ENCODE data around the gene ARHGAP27.

DNA sequence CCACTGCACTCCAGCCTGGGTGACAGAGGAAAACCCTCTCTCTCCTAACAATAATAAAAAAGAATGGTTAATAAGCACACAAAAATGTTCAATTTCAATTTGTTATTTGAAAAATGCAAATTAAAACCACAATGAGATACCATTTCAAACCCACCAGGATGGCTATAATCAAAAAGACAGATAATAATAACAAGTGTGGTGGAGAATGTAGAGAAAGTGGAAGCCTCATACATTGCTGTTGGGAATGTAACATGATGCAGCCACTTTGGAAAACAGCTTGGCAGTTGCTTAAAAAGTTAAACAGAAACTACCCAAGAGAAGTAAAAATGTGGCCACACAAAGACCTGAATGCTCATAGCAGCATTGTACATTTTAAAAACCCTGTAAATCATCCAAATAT is 64.0 kb downstream of the ARHGAP27 start:
- TF ChIP-seq, protein P1, sequence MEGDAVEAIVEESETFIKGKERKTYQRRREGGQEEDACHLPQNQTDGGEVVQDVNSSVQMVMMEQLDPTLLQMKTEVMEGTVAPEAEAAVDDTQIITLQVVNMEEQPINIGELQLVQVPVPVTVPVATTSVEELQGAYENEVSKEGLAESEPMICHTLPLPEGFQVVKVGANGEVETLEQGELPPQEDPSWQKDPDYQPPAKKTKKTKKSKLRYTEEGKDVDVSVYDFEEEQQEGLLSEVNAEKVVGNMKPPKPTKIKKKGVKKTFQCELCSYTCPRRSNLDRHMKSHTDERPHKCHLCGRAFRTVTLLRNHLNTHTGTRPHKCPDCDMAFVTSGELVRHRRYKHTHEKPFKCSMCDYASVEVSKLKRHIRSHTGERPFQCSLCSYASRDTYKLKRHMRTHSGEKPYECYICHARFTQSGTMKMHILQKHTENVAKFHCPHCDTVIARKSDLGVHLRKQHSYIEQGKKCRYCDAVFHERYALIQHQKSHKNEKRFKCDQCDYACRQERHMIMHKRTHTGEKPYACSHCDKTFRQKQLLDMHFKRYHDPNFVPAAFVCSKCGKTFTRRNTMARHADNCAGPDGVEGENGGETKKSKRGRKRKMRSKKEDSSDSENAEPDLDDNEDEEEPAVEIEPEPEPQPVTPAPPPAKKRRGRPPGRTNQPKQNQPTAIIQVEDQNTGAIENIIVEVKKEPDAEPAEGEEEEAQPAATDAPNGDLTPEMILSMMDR (IDR thresholded peaks at IDR 0.05): no peak
- TF ChIP-seq POLR2A (IDR thresholded peaks at IDR 0.05): no peak
